Tibial nerve (tissue), 4 donors: ENCODE measurements around the gene EDN1.

Experiments
- CTCF ChIP-seq, 5 experiments: fragments of 200-600 bp in 3 of 5; fragments of 450-650 bp in 2 of 5; sonication (generic) in 3 of 5; IDR thresholded peaks; one replicate each; pipeline ENCODE4 v1.5.1; 2016 to 2019; ENCODE audit warnings: antibody characterized with exemption in 5 of 5, mild to moderate bottlenecking in 3 of 5, moderate library complexity in 2 of 5
- EP300 ChIP-seq, 2 donors: sonication (generic); formaldehyde crosslinking; IDR thresholded peaks; one replicate each; pipeline ENCODE4 v1.6.1; 2017; ENCODE audit warnings: antibody characterized with exemption in 2 of 2, mild to moderate bottlenecking in 1 of 2
- POLR2A ChIP-seq, 2 donors: fragments of 450-650 bp; IDR thresholded peaks; one replicate each; pipeline ENCODE4 v1.6.1; 2017; ENCODE audit warnings: antibody characterized with exemption in 2 of 2, mild to moderate bottlenecking in 2 of 2, moderate library complexity in 2 of 2

GRCh38 chr6:12278915-12279314 is 11.2 kb upstream of the EDN1 start:
- no peak for TF ChIP-seq EP300 (IDR thresholded peaks at IDR 0.05)
- TF ChIP-seq CTCF (IDR thresholded peaks at IDR 0.05) = no peak
- TF ChIP-seq POLR2A (IDR thresholded peaks at IDR 0.05) = no peak
